ENCODE measurements around the gene RNF113B.

The RNF113B gene

GRCh38 chr13:98222081-98222554 is 45.0 kb upstream of the RNF113B start:
- TF ChIP-seq SUZ12 (IDR thresholded peaks at IDR 0.05; ENCODE audit: extremely low read depth, insufficient read depth, insufficient read length) (no peak), YY1 (IDR thresholded peaks at IDR 0.05; ENCODE audit: insufficient read depth, insufficient read length) (no peak), ZNF274 (IDR thresholded peaks at IDR 0.05; ENCODE audit: low read depth, low read length) (no peak)
- Histone ChIP-seq H3K27me3 (ENCODE audit: insufficient read depth, insufficient read length) (no peaks in the 10 kb centered on the region), H3K9me3 (ENCODE audit: insufficient read depth, low read length) (no peaks in the 10 kb centered on the region), H3K4me1 (ENCODE audit: insufficient read depth, insufficient read length) (no peaks in the 10 kb centered on the region), H3K9ac (ENCODE audit: insufficient read length, low read depth) (no peak overlapping the region), H3K4me3 (ENCODE audit: insufficient read length, low read depth) (no peak overlapping the region), H3K36me3 (ENCODE audit: insufficient read depth, insufficient read length, low read length) (peaks cover 11% of the 10 kb centered on the region)
- no peak for DNase-seq (ENCODE audit: low read depth, low spot score)

DNA sequence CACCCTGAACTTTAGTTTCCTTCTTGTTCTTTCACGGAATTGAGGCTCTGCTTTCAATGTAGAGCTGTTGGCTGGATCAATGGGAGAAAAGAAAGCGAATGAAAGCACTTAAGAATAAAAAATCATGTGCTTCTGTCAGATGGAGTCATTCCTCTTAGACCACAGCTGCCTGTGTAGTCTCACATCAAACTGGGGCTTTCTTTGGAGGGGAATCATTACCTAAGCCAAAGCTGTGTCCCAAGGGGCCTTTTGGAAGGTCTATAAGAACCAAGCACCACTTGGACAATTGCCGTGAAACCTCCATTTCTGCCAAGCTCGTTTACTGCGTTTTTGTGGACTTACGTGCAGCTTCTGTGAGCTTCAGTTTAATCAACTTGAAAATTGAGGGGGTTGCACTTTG is 44.2 kb upstream of the RNF113B start:
- no peaks in the 10 kb centered on the region for H3K9me3 ChIP-seq (ENCODE audit: insufficient read depth, low read length)
- H3K27me3 ChIP-seq (ENCODE audit: insufficient read depth, insufficient read length), result no peaks in the 10 kb centered on the region
- no peaks in the 10 kb centered on the region for H3K4me1 ChIP-seq (ENCODE audit: insufficient read depth, insufficient read length)
- DNase-seq (ENCODE audit: low read depth, low spot score), result no peak
- H3K9ac ChIP-seq (ENCODE audit: insufficient read length, low read depth), result no peak overlapping the region
- H3K36me3 ChIP-seq (ENCODE audit: insufficient read depth, insufficient read length, low read length), result peaks cover 12% of the 10 kb centered on the region
- no peak overlapping the region for H3K4me3 ChIP-seq (ENCODE audit: insufficient read length, low read depth)
- no peak for TF ChIP-seq YY1 (IDR thresholded peaks at IDR 0.05; ENCODE audit: insufficient read depth, insufficient read length)
- no peak for TF ChIP-seq ZNF274 (IDR thresholded peaks at IDR 0.05; ENCODE audit: low read depth, low read length)
- TF ChIP-seq SUZ12 (IDR thresholded peaks at IDR 0.05; ENCODE audit: extremely low read depth, insufficient read depth, insufficient read length), result no peak

DNA sequence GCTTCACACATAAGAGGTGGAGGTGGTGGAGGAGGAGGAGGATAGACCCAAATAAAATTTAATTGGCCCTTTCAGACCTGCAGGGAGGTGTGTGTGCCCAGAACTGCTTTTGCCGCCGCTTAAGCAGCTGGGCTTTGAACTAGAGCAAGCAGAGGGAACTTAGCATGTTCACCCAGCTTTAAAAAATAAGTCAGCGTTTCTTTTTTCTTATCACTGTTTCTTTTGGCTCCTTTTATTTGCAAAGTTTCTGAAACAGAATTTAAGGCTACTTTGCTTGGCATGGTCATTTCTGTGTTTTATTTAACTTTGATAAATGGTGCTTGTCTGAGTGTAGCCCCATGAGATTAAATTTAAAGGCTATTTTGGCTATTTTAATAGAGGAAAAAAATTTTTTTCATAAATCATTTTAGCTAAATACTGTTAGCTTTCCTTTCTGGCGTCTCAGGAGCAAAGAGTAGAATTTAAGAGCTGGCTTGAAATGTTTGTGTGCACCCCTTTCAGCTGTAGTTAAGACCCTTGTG is 43.3 kb upstream of the RNF113B start:
- TF ChIP-seq SUZ12 (IDR thresholded peaks at IDR 0.05; ENCODE audit: extremely low read depth, insufficient read depth, insufficient read length) (no peak), YY1 (IDR thresholded peaks at IDR 0.05; ENCODE audit: insufficient read depth, insufficient read length) (no peak), ZNF274 (IDR thresholded peaks at IDR 0.05; ENCODE audit: low read depth, low read length) (no peak)
- DNase-seq (ENCODE audit: low read depth, low spot score), result no peak
- Histone ChIP-seq H3K9me3 (ENCODE audit: insufficient read depth, low read length) (no peaks in the 10 kb centered on the region), H3K36me3 (ENCODE audit: insufficient read depth, insufficient read length, low read length) (peaks cover 13% of the 10 kb centered on the region), H3K4me1 (ENCODE audit: insufficient read depth, insufficient read length) (no peaks in the 10 kb centered on the region), H3K4me3 (ENCODE audit: insufficient read length, low read depth) (no peak overlapping the region), H3K9ac (ENCODE audit: insufficient read length, low read depth) (no peak overlapping the region), H3K27me3 (ENCODE audit: insufficient read depth, insufficient read length) (no peaks in the 10 kb centered on the region)

DNA sequence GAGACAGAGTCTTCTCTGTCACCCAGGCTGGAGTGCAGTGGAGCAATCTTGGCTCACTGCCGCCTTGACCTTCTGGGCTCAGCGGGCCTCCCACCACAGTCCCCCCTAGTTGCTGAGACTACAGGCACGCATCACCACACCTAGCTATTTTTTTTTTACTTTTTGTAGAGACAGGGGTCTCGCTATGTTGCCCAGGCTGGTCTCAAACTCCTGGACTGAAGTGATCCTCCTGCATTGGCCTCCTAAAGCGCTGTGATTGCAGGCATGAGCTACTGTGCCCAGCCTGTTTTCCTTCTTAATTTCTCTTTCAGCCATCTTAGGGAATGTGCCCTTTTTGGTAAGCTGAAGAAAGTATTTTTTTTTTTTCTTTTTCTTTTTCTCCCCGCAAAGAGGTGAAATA is 42.6 kb upstream of the RNF113B start:
- Histone ChIP-seq H3K27me3 (ENCODE audit: insufficient read depth, insufficient read length) (no peaks in the 10 kb centered on the region), H3K36me3 (ENCODE audit: insufficient read depth, insufficient read length, low read length) (peaks cover 16% of the 10 kb centered on the region), H3K9me3 (ENCODE audit: insufficient read depth, low read length) (no peaks in the 10 kb centered on the region), H3K4me3 (ENCODE audit: insufficient read length, low read depth) (no peak overlapping the region), H3K4me1 (ENCODE audit: insufficient read depth, insufficient read length) (no peaks in the 10 kb centered on the region), H3K9ac (ENCODE audit: insufficient read length, low read depth) (no peak overlapping the region)
- no peak for TF ChIP-seq YY1 (IDR thresholded peaks at IDR 0.05; ENCODE audit: insufficient read depth, insufficient read length)
- DNase-seq (ENCODE audit: low read depth, low spot score), result no peak

- no peaks in the 10 kb centered on the region for H3K4me1 ChIP-seq (ENCODE audit: insufficient read depth, insufficient read length)
- DNase-seq (ENCODE audit: low read depth, low spot score), result no peak
- H3K4me3 ChIP-seq (ENCODE audit: insufficient read length, low read depth), result no peak overlapping the region
- TF ChIP-seq ZNF274 (IDR thresholded peaks at IDR 0.05; ENCODE audit: low read depth, low read length) (no peak), YY1 (IDR thresholded peaks at IDR 0.05; ENCODE audit: insufficient read depth, insufficient read length) (no peak)
- H3K27me3 ChIP-seq (ENCODE audit: insufficient read depth, insufficient read length), result no peaks in the 10 kb centered on the region
- H3K9ac ChIP-seq (ENCODE audit: insufficient read length, low read depth), result no peak overlapping the region
- peaks cover 22% of the 10 kb centered on the region for H3K36me3 ChIP-seq (ENCODE audit: insufficient read depth, insufficient read length, low read length)
- no peaks in the 10 kb centered on the region for H3K9me3 ChIP-seq (ENCODE audit: insufficient read depth, low read length)
These were observed 40.5 kb upstream of the RNF113B start for GRCh38 chr13:98217597-98217996.

GRCh38 chr13:98216711-98217285 is 39.7 kb upstream of the RNF113B start:
- Histone ChIP-seq H3K27me3 (ENCODE audit: insufficient read depth, insufficient read length) (no peaks in the 10 kb centered on the region), H3K9ac (ENCODE audit: insufficient read length, low read depth) (no peak overlapping the region), H3K9me3 (ENCODE audit: insufficient read depth, low read length) (no peaks in the 10 kb centered on the region), H3K4me1 (ENCODE audit: insufficient read depth, insufficient read length) (no peaks in the 10 kb centered on the region), H3K36me3 (ENCODE audit: insufficient read depth, insufficient read length, low read length) (peaks cover 22% of the 10 kb centered on the region), H3K4me3 (ENCODE audit: insufficient read length, low read depth) (no peak overlapping the region)
- DNase-seq (ENCODE audit: low read depth, low spot score), result no peak
- TF ChIP-seq YY1 (IDR thresholded peaks at IDR 0.05; ENCODE audit: insufficient read depth, insufficient read length) (no peak), ZNF274 (IDR thresholded peaks at IDR 0.05; ENCODE audit: low read depth, low read length) (no peak), SUZ12 (IDR thresholded peaks at IDR 0.05; ENCODE audit: extremely low read depth, insufficient read depth, insufficient read length) (no peak)

- peaks cover 1% of the 10 kb centered on the region; the same call in 1 of the 2 replicates for H3K9me3 ChIP-seq (ENCODE audit: insufficient read depth, low read length)
- no peaks in the 10 kb centered on the region for H3K27me3 ChIP-seq (ENCODE audit: insufficient read depth, insufficient read length)
- DNase-seq (ENCODE audit: low read depth, low spot score), result no peak
- H3K36me3 ChIP-seq (ENCODE audit: insufficient read depth, insufficient read length, low read length), result peaks cover 22% of the 10 kb centered on the region
- no peak for TF ChIP-seq ZNF274 (IDR thresholded peaks at IDR 0.05; ENCODE audit: low read depth, low read length)
- TF ChIP-seq YY1 (IDR thresholded peaks at IDR 0.05; ENCODE audit: insufficient read depth, insufficient read length), result no peak
- TF ChIP-seq SUZ12 (IDR thresholded peaks at IDR 0.05; ENCODE audit: extremely low read depth, insufficient read depth, insufficient read length), result no peak
- H3K4me1 ChIP-seq (ENCODE audit: insufficient read depth, insufficient read length), result no peaks in the 10 kb centered on the region
- no peak overlapping the region for H3K4me3 ChIP-seq (ENCODE audit: insufficient read length, low read depth)
- H3K9ac ChIP-seq (ENCODE audit: insufficient read length, low read depth), result no peak overlapping the region
These were observed 39.1 kb upstream of the RNF113B start for GRCh38 chr13:98216135-98216565.
